ENCODE measurements around the gene LMLN. TPM values are rescaled to one million over a fixed set of nuclear protein-coding genes. Genes with fewer than 3 reads are reported as not detected.
"Not testable (repeated sequence)": the region's sequence is repeated elsewhere in the genome, so short reads cannot be mapped to it uniquely, and the experiment has no call there.

The LMLN gene
- total RNA-seq, 1 experiment from 2014 or later, result 2.1 TPM

DNA sequence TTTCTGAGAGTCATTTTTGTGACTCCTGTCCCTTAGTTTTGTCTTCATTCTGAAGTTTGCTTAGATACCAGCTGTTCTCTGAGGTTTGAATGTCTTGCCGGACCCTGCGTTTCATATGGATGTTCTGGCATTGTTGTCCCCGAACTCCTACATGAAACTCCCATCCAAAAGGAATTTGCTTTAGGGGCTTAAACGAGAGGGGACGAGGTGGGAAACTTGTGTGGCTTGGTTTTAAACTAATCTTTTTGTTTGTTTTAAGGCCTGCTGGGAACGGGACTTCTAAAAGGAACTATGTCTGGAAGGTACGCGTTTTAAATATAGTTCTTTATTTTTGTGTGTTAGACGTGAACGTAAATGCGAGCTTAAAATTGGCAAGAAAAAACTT, 9.3 kb upstream of the LMLN start:
- H3K36me3 ChIP-seq (replicated peaks; ENCODE audit: control insufficient read depth, insufficient read depth, low read length), result peaks cover 36% of the 10 kb centered on the region
- H3K4me3 ChIP-seq (ENCODE audit: insufficient read depth, low read depth, low read length), result peak overlapping the region; percentile 85
- no peaks in the 10 kb centered on the region for H3K27me3 ChIP-seq (ENCODE audit: control insufficient read depth, insufficient read depth, low read length)
- no peak for DNase-seq

- peak overlapping the region; percentile 85 for H3K4me3 ChIP-seq (ENCODE audit: insufficient read depth, low read depth, low read length)
- no peaks in the 10 kb centered on the region for H3K27me3 ChIP-seq (ENCODE audit: control insufficient read depth, insufficient read depth, low read length)
- peaks cover 40% of the 10 kb centered on the region for H3K36me3 ChIP-seq (replicated peaks; ENCODE audit: control insufficient read depth, insufficient read depth, low read length)
- no peak for DNase-seq
Observed at GRCh38 chr3:197951392-197951990, 8.5 kb upstream of the LMLN start.

DNA sequence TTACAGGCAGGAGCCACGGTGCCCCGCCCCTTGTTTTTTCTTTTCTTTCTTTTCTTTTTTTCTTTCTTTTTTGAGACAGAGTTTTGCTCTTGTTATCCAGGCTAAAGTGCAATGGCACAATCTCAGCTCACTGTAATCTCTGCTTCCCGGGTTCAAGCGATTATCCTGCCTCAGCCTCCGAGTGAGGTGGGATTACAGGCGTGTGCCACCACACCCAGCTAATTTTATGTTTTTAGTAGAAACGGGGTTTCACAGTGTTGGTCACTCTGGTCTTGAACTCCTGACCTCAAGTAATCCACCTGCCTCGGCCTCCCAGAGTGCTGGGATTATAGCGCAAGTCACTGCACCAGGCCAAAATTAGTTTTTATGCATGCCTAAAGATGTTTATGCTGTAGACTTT, 7.6 kb upstream of the LMLN start:
- no peaks in the 10 kb centered on the region for H3K27me3 ChIP-seq (ENCODE audit: control insufficient read depth, insufficient read depth, low read length)
- peaks cover 40% of the 10 kb centered on the region for H3K36me3 ChIP-seq (replicated peaks; ENCODE audit: control insufficient read depth, insufficient read depth, low read length)
- no peak overlapping the region for H3K4me3 ChIP-seq (ENCODE audit: insufficient read depth, low read depth, low read length)
- no peak for DNase-seq

GRCh38 chr3:197953325-197953724, 6.7 kb upstream of the LMLN start:
- no peak for DNase-seq
- no peak overlapping the region for H3K4me3 ChIP-seq (ENCODE audit: insufficient read depth, low read depth, low read length)
- H3K27me3 ChIP-seq (ENCODE audit: control insufficient read depth, insufficient read depth, low read length), result no peaks in the 10 kb centered on the region
- H3K36me3 ChIP-seq (replicated peaks; ENCODE audit: control insufficient read depth, insufficient read depth, low read length), result peaks cover 40% of the 10 kb centered on the region

DNA sequence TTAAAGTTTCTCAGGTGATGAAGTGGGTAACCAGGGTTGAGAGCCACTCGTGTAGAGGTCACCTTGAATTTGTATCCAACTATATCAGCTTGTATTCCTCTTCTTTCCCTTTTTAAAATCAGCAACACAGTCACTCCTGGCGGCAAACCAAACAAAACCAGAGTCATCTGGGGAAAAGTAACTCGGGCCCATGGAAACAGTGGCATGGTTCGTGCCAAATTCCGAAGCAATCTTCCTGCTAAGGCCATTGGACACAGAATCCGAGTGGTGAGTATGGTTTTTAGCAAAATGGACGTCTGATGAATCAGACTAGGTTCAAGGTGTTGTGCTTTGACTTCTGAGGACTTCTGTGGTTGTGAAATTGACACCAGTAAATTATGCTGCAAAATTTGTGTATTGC, 6.1 kb upstream of the LMLN start:
- no peak overlapping the region for H3K4me3 ChIP-seq (ENCODE audit: insufficient read depth, low read depth, low read length)
- no peak for DNase-seq
- H3K36me3 ChIP-seq (replicated peaks; ENCODE audit: control insufficient read depth, insufficient read depth, low read length), result peaks cover 40% of the 10 kb centered on the region
- H3K27me3 ChIP-seq (ENCODE audit: control insufficient read depth, insufficient read depth, low read length), result no peaks in the 10 kb centered on the region

DNA sequence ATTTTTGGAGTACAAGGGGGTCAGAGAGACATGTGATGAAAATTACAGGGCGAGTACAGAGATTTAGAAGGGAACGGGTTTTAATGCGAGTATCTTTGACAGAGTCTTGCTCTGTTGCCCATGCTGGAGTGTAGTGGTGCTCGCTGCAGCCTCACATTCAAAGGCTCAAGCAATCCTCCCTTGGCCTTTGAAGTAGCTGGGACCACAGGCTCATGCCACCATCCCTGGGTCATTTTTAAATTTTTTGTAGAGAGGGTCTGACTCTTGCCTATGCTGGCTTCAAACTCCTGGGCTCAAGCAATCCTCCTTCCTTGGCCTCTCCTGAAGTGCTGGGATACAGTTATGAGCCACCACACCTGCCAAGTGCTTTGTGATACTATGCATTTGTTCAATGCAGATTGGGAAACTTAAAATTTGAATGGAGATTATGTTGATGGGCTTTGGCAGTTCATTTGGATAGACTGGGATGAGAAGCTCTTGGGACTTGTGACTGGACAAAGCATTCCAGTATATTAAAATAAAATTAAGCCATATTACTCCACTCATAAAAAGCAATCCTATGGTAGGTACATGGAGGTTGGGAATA, 4.0 kb upstream of the LMLN start:
- Histone ChIP-seq H3K36me3 (replicated peaks; ENCODE audit: control insufficient read depth, insufficient read depth, low read length) (peaks cover 38% of the 10 kb centered on the region), H3K4me3 (ENCODE audit: insufficient read depth, low read depth, low read length) (no peak overlapping the region), H3K27me3 (ENCODE audit: control insufficient read depth, insufficient read depth, low read length) (peaks cover 3% of the 10 kb centered on the region; the same call in 1 of the 2 replicates)
- no peak for DNase-seq

- H3K36me3 ChIP-seq (replicated peaks; ENCODE audit: control insufficient read depth, insufficient read depth, low read length), result peaks cover 33% of the 10 kb centered on the region
- no peak for DNase-seq
- H3K4me3 ChIP-seq (ENCODE audit: insufficient read depth, low read depth, low read length), result no peak overlapping the region
- H3K27me3 ChIP-seq (ENCODE audit: control insufficient read depth, insufficient read depth, low read length), result peaks cover 3% of the 10 kb centered on the region; the same call in 1 of the 2 replicates
Observed at GRCh38 chr3:197956626-197956988, 3.4 kb upstream of the LMLN start.

DNA sequence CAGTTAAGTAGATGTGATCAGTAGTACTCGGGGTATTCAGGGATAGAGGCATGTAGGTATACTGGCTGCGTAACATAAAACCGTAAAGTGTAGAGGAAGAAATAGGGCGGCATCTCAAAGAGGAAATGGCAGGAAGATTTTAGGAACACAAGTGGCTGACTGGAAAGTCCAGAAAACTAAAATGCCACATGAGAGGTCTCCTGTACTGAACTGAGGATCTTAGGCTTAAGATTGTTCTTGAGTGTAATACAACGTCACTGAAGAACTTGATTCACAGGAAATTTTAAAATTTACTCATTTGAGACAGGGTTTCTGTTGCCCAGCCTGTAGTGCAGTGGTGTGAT, 2.3 kb upstream of the LMLN start:
- Histone ChIP-seq H3K36me3 (replicated peaks; ENCODE audit: control insufficient read depth, insufficient read depth, low read length) (peaks cover 27% of the 10 kb centered on the region), H3K27me3 (ENCODE audit: control insufficient read depth, insufficient read depth, low read length) (peaks cover 3% of the 10 kb centered on the region; the same call in 1 of the 2 replicates), H3K4me3 (ENCODE audit: insufficient read depth, low read depth, low read length) (no peak overlapping the region)
- DNase-seq, result no peak

- peaks cover 3% of the 10 kb centered on the region; the same call in 1 of the 2 replicates for H3K27me3 ChIP-seq (ENCODE audit: control insufficient read depth, insufficient read depth, low read length)
- H3K4me3 ChIP-seq (ENCODE audit: insufficient read depth, low read depth, low read length), result no peak overlapping the region
- DNase-seq, result no peak
- peaks cover 22% of the 10 kb centered on the region for H3K36me3 ChIP-seq (replicated peaks; ENCODE audit: control insufficient read depth, insufficient read depth, low read length)
Observed at GRCh38 chr3:197958346-197958745, 1.7 kb upstream of the LMLN start.

DNA sequence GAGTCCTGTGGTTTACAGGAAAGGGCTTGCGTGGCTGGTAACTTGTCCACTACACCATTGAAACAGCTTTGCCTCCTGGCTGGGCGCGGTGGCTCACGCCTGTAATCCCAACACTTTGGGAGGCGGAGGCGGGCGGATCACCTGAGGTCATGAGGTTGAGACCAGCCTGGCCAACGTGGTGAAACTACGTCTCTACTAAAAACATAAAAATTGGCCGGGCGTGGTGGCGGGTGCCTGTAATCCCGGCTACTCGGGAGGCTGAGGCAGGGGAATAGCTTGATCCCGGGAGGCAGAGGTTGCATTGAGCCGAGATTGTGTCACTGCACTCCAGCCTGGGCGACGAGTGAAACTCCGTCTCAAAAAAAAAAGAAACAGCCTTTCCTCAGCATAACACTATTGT, 1.2 kb upstream of the LMLN start:
- H3K27me3 ChIP-seq (ENCODE audit: control insufficient read depth, insufficient read depth, low read length); DNase-seq; H3K4me3 ChIP-seq (ENCODE audit: insufficient read depth, low read depth, low read length): not testable (repeated sequence)
- peaks cover 18% of the 10 kb centered on the region for H3K36me3 ChIP-seq (replicated peaks; ENCODE audit: control insufficient read depth, insufficient read depth, low read length)

DNA sequence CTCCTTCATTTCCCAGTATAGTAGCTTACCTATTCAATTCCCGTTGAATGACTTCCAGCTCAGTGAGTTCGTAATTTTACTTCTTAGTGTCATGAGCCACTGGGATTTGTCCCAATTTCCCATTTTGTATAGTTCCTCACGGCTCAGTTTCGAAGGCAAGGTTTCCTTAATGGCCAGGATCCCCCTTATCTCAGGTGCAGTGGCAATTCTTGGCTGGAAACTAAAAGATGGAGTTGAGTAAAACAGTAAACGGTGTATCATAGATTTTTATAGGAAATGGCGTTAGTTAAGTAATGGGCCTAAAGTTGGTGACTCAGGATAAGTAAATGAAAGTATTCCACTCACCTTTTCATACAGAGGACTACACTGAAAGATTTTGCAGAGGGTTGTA, 522 bp upstream of the LMLN start:
- Histone ChIP-seq H3K4me3 (ENCODE audit: insufficient read depth, low read depth, low read length) (peak overlapping the region; percentile 80), H3K36me3 (replicated peaks; ENCODE audit: control insufficient read depth, insufficient read depth, low read length) (peaks cover 12% of the 10 kb centered on the region), H3K27me3 (ENCODE audit: control insufficient read depth, insufficient read depth, low read length) (peaks cover 3% of the 10 kb centered on the region; the same call in 1 of the 2 replicates)
- DNase-seq, result no peak

DNA sequence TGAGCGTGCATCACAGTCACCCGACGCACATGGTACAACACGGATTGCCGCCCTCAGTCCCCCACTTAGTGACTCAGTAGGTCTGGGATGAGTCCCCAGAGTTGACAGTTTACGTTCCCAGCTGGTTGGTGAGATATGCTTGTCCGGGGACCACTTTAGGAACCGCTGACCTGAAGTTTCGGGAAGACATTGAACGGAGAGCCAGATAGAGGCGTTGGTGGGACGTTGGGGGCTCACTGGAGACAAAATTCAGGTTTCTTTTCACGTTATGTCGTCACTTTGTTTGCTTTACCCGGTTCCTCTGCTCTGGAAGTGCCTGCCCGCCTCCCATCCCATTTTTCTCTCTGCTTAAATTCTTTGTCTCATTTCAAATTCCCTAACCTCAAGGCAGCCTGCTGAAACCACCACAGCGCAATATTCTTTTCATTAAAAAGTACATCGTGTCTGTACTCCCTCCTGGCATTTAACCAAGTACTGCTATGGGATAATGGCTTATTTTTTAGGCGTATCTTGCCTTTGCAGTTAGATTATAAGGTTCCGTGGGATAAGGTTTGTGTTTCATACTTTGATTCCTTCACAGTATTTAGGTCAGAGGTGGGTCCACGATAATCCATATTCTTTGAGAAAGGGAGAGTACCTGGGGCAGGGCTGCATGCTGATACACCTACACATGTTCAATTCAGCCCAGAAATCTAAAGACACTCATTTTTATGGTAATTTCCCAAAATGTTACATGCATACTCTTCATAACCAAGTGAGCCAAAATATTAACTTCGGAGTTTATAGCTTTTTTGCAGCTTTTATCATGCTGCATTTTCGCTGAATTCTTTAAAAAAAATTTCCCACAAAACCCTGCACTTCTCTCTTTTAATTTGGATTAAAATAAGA, 921 bp downstream of the LMLN start:
- peaks cover 3% of the 10 kb centered on the region; the same call in 1 of the 2 replicates for H3K27me3 ChIP-seq (ENCODE audit: control insufficient read depth, insufficient read depth, low read length)
- peak overlapping the region; percentile 80 for H3K4me3 ChIP-seq (ENCODE audit: insufficient read depth, low read depth, low read length)
- peaks cover 1% of the 10 kb centered on the region for H3K36me3 ChIP-seq (replicated peaks; ENCODE audit: control insufficient read depth, insufficient read depth, low read length)
- DNase-seq, result no peak

- DNase-seq, result no peak
- no peak overlapping the region for H3K4me3 ChIP-seq (ENCODE audit: insufficient read depth, low read depth, low read length)
- no peaks in the 10 kb centered on the region for H3K36me3 ChIP-seq (replicated peaks; ENCODE audit: control insufficient read depth, insufficient read depth, low read length)
- peaks cover 3% of the 10 kb centered on the region; the same call in 1 of the 2 replicates for H3K27me3 ChIP-seq (ENCODE audit: control insufficient read depth, insufficient read depth, low read length)
Observed at GRCh38 chr3:197961582-197961945, 1.5 kb downstream of the LMLN start.

GRCh38 chr3:197963019-197963637, 3.1 kb downstream of the LMLN start:
- DNase-seq, result no peak
- no peak overlapping the region for H3K4me3 ChIP-seq (ENCODE audit: insufficient read depth, low read depth, low read length)
- H3K27me3 ChIP-seq (ENCODE audit: control insufficient read depth, insufficient read depth, low read length), result peaks cover 3% of the 10 kb centered on the region; the same call in 1 of the 2 replicates
- H3K36me3 ChIP-seq (replicated peaks; ENCODE audit: control insufficient read depth, insufficient read depth, low read length), result no peaks in the 10 kb centered on the region
